Gastroesophageal sphincter (tissue), 4 donors: ENCODE results near the gene ALDH3A1. TPM values are rescaled to one million over a fixed set of nuclear protein-coding genes. Genes with fewer than 3 reads are reported as not detected.

Experiments
- ATAC-seq: fragments of 150-250 bp; one replicate; pipeline ENCODE4 v1.9.1; 2016; ENCODE audit warnings: mild to moderate bottlenecking, moderate library complexity
- H3K27ac ChIP-seq, 4 donors: fragments of 200-600 bp; sonication (generic) in 3 of 4; 1 replicate in 3 of 4; 2 replicates in 1 of 4; pipeline ENCODE4 v1.5.1; 2016 to 2019
- H3K27me3 ChIP-seq: fragments of 200-600 bp; sonication (generic); one replicate; pipeline ENCODE4 v1.5.1; 2019
- H3K36me3 ChIP-seq, 2 donors: fragments of 200-600 bp; sonication (generic); one replicate each; pipeline ENCODE4 v1.5.1; 2019; ENCODE audit warnings: control low read depth in 1 of 2
- H3K4me1 ChIP-seq, 3 donors: fragments of 200-600 bp; sonication (generic); 1 replicate in 2 of 3; 2 replicates in 1 of 3; pipeline ENCODE4 v1.5.1; 2016 to 2019; ENCODE audit warnings: control low read depth in 2 of 3
- H3K4me3 ChIP-seq, 2 donors: fragments of 200-600 bp; sonication (generic); one replicate each; pipeline ENCODE4 v1.5.1; 2019; ENCODE audit warnings: mild to moderate bottlenecking in 1 of 2, moderate library complexity in 1 of 2
- H3K9me3 ChIP-seq, 3 donors: fragments of 200-600 bp; sonication (generic); one replicate each; pipeline ENCODE4 v1.5.1; 2017 to 2019; ENCODE audit warnings: control low read depth in 2 of 3
- EP300 ChIP-seq: sonication (generic); formaldehyde crosslinking; IDR thresholded peaks from one replicate; pipeline ENCODE4 v1.6.1; 2017; ENCODE audit warnings: antibody characterized with exemption, mild to moderate bottlenecking
- POLR2A ChIP-seq, 2 donors: fragments of 450-650 bp; IDR thresholded peaks; one replicate each; pipeline ENCODE4 v1.6.1; 2017; ENCODE audit warnings: antibody characterized with exemption in 2 of 2, mild to moderate bottlenecking in 2 of 2, moderate library complexity in 1 of 2
- POLR2AphosphoS5 ChIP-seq: sonication (generic); formaldehyde crosslinking; IDR thresholded peaks from one replicate; pipeline ENCODE4 v1.6.1; 2017; ENCODE audit warnings: antibody characterized with exemption
- WGBS, 2 donors: methylation state at CpG; one replicate each; pipeline ENCODE4 v1.1.5; 2018; ENCODE audit warnings: low coverage in 1 of 2; 5-methylcytosine and 5-hydroxymethylcytosine counted together
- total RNA-seq, 4 donors: library from RNA; depleted of rRNA; stranded (reverse); fragments of >200 nt; gene quantifications; one replicate each; pipeline ENCODE4 v1.1.0, GENCODE V29; 2016
- TF ChIP-seq, protein P1 (sequence below), 4 experiments: fragments of 200-600 bp in 2 of 4; fragments of 450-650 bp in 2 of 4; sonication (generic) in 1 of 4; IDR thresholded peaks; one replicate each; pipeline ENCODE4 v1.5.1; 2017 to 2019; ENCODE audit warnings: antibody characterized with exemption in 4 of 4, mild to moderate bottlenecking in 2 of 4, moderate library complexity in 2 of 4

Gene ALDH3A1
- total RNA-seq, 4 donors from 2014 or later = 1.6 to 18.8 (median 3.1) TPM

DNA sequence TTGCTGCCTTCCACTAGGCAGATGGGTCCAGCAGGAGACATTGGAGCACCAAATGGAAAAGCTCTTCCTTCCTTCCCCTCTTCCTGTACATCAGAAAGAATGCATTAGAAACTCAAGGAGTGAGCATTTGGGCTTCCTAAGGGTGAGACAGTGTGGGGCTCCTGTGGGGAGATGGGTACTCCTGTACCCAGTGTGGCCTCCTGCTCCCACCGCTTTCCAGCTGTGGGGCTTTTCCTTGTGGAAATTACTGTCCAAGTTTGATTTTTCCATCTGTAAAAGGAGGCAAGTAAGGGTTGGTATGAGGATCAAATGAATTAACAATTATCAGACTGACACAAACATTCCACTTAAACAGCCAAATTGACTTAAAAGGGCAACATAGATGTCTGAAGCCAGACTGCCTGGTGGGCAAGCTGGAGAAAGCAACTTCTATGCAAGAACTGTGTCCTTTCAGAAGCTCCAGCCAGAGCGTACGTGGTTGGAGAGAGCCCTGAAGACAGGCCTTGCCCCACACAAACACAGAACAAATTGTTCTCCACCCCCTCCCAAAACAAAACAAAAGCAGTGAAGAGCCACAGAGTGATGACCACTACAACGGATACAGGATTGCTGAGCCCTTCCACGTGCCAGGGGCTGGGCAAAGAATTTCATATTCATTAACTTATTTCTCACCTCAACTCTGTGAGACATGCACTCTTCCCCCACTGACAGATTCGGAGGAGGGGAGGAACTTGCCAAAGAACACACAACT is 23.1 kb upstream of the ALDH3A1 start:
- H3K4me3 ChIP-seq = no peak overlapping the region
- no peaks in the 10 kb centered on the region for H3K9me3 ChIP-seq
- H3K27ac ChIP-seq = peak overlapping the region in 1 of 4 donors; percentile 29
- ATAC-seq = no peak
- TF ChIP-seq POLR2AphosphoS5 = no peak
- no peak for TF ChIP-seq POLR2A (IDR thresholded peaks at IDR 0.05)
- TF ChIP-seq, protein P1, sequence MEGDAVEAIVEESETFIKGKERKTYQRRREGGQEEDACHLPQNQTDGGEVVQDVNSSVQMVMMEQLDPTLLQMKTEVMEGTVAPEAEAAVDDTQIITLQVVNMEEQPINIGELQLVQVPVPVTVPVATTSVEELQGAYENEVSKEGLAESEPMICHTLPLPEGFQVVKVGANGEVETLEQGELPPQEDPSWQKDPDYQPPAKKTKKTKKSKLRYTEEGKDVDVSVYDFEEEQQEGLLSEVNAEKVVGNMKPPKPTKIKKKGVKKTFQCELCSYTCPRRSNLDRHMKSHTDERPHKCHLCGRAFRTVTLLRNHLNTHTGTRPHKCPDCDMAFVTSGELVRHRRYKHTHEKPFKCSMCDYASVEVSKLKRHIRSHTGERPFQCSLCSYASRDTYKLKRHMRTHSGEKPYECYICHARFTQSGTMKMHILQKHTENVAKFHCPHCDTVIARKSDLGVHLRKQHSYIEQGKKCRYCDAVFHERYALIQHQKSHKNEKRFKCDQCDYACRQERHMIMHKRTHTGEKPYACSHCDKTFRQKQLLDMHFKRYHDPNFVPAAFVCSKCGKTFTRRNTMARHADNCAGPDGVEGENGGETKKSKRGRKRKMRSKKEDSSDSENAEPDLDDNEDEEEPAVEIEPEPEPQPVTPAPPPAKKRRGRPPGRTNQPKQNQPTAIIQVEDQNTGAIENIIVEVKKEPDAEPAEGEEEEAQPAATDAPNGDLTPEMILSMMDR (IDR thresholded peaks at IDR 0.05) = no peak
- TF ChIP-seq EP300 = no peak
- H3K27me3 ChIP-seq = no peaks in the 10 kb centered on the region
- H3K36me3 ChIP-seq = peaks cover 0 to 36% of the 10 kb centered on the region in 2 donors
- H3K4me1 ChIP-seq = peaks cover 0 to 16% (median 0%) of the 10 kb centered on the region in 3 donors
- 40 to 51% methylated on average over 3 to 5 of the region's 6 CpGs for WGBS, 2 donors

DNA sequence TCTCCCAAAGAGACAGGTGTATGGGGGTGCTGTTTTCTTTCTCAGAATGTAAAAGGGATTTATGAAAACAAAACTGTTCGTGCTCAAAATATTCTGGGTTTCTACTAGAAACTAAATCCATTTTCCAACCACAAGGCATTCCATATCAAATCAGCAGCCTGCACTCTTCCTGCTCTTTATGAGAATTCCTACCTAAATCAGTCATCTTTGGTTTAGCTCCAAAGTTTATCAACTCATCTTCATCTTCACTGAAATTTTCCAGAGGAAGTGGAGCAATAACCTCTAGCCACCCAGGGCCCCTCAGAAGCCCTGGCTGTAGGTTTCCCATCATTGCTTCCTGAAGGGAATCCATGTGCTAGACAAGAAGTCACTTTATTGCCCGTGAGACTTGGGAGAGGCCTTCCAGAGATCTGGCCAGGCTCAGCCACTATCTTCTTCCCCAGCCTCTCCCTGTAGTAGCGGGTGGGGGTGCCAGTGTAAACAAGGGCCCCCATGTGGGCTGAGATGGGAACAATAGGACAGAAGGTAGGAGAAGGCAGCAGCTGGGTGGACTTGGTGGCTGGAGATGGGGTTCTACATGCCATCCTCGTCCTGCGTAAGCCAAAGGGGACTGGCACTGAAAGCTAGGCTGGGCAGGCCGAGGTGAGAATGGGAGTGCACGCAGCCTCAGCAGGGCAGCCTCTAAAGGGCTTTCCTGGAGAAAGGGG is 22.0 kb upstream of the ALDH3A1 start:
- H3K36me3 ChIP-seq = peaks cover 0 to 25% of the 10 kb centered on the region in 2 donors
- H3K4me1 ChIP-seq = peaks cover 0 to 18% (median 0%) of the 10 kb centered on the region in 3 donors
- no peaks in the 10 kb centered on the region for H3K9me3 ChIP-seq
- ATAC-seq = no peak
- no peaks in the 10 kb centered on the region for H3K27me3 ChIP-seq
- TF ChIP-seq, protein P1 (IDR thresholded peaks at IDR 0.05) = no peak
- TF ChIP-seq EP300 = no peak
- TF ChIP-seq POLR2A (IDR thresholded peaks at IDR 0.05) = no peak
- peak overlapping the region in 1 of 4 donors; percentile 29 for H3K27ac ChIP-seq
- no peak overlapping the region for H3K4me3 ChIP-seq
- WGBS, 2 donors = 70 to 79% methylated on average over 5 to 6 of the region's 7 CpGs

DNA sequence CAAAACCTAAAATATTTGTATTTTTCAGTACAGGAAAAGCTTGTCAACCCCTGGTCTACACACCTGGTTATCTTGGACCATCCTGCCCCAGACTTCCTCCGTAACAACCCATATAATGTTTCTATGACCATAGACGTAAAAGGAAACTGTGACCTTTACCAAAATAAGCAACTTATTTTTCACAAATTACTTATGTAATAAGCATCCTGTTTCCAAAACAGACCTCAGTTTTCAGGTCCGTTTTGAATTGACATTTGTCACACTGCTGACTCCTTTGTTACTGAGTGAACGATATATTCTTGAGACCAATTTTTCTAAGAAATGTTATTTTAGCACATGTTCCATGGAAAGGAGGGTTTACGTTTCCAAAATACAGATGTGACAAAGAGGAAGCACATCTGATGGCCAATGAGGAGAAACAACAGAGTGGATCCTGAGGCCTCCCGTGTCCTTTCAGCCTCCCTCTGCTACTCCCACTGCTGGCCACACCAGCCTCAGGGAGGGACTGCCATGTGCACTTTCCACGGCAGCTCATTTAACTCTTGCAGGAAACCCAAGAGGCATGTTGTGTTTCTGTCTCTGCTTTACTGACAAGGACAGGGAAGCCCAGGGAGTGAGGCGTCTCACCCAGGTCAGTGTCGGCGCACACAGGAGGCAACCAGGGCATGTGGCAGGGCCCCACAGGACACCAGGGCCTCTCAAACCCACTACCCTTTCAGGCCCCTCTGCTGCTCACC is 20.1 kb upstream of the ALDH3A1 start:
- H3K36me3 ChIP-seq = peaks cover 0 to 9% of the 10 kb centered on the region in 2 donors
- ATAC-seq = no peak
- no peak for TF ChIP-seq POLR2A (IDR thresholded peaks at IDR 0.05)
- TF ChIP-seq, protein P1 (IDR thresholded peaks at IDR 0.05) = no peak
- TF ChIP-seq POLR2AphosphoS5 = no peak
- TF ChIP-seq EP300 = no peak
- H3K4me1 ChIP-seq = peaks cover 0 to 18% (median 0%) of the 10 kb centered on the region in 3 donors
- H3K27me3 ChIP-seq = no peaks in the 10 kb centered on the region
- 33 to 53% methylated on average over 6 to 8 of the region's 10 CpGs for WGBS, 2 donors
- no peak overlapping the region for H3K27ac ChIP-seq
- H3K4me3 ChIP-seq = no peak overlapping the region
- no peaks in the 10 kb centered on the region for H3K9me3 ChIP-seq

DNA sequence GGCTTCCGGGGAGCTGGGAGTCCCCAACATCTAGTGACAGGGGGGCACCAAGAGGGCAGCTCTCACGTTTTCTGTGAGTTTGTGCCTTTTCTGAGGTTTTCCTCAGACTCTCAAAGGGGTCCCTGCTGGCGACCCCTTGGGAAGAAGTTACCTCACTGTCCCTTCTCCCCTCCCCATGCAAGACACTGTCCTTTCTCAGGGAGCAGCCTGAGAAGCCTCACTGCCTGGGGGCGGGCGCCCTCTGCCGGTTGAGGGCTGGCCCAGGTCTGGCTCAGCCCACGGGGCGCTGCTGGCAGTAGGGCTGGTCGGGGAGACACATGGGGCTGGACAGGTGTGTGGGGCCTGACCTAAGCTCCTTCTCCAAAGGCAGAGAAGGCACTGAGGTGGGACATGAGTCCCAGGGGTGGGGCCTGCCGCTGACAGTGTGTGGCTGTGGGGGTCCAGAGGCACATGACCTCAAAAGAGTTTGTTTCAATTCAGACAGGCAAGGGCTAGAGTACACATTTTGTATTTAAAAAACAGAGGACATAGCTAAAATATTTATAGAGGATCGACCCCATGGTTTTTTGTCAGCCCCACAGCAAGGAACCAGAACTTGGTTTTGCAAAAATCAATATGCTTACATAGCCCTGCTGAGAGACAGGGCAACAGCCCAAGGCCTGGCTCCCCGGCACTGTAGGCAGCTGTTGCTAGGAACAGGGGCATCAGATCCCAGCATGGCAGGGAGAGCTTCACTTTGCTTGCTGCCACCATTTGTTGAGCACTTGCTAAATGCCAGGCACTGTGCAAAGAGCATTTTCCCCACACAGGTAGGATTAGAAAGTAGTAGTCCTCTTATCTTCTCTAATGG is 18.5 kb upstream of the ALDH3A1 start:
- no peak for TF ChIP-seq POLR2A (IDR thresholded peaks at IDR 0.05)
- TF ChIP-seq, protein P1 (IDR thresholded peaks at IDR 0.05) = peak; percentile 86 to 97 (median 93)
- H3K36me3 ChIP-seq = peaks cover 0 to 4% of the 10 kb centered on the region in 2 donors
- no peak overlapping the region for H3K27ac ChIP-seq
- ATAC-seq = peak; percentile 86
- peaks cover 0 to 16% (median 0%) of the 10 kb centered on the region in 3 donors for H3K4me1 ChIP-seq
- H3K27me3 ChIP-seq = peaks cover 16% of the 10 kb centered on the region
- no peaks in the 10 kb centered on the region for H3K9me3 ChIP-seq
- no peak overlapping the region for H3K4me3 ChIP-seq
- WGBS, 2 donors = 40 to 50% methylated on average over 1 to 2 of the region's 12 CpGs
